H1 (cell line): Measurements from ENCODE around the gene ZNF620. TPM values are rescaled to one million over a fixed set of nuclear protein-coding genes. Genes with fewer than 3 reads are reported as not detected.

ENCODE experiments used
- CTCF ChIA-PET: fragments of 300-600 bp; sonication (Branson Sonifier 250); formaldehyde crosslinking; loops from one replicate; lab custom pipeline; 2021; ENCODE audit not compliant: partially characterized antibody; lab: Charles Lee
- POLR2A ChIA-PET: fragments of 300-600 bp; sonication (Branson Sonifier 250); formaldehyde crosslinking; loops from one replicate; lab custom pipeline; 2021; ENCODE audit warnings: inconsistent platforms; ENCODE audit not compliant: partially characterized antibody; lab: Charles Lee
- DNase-seq, 2 experiments: peaks; one replicate each; pipeline versions ENCODE4 v3.0.0 to v3.0.0-alpha.2; 2010 to 2022; ENCODE audit warnings: low spot score in 2 of 2, low read depth in 1 of 2, mixed read lengths in 1 of 2
- FAIRE-seq: peaks from 2 replicates; lab custom pipeline; 2011; peaks lifted over from hg19 to GRCh38; lab: Jason Lieb, UNC
- H2AFZ ChIP-seq: 2 replicates; pipeline ENCODE4 v1.8.1; 2012; ENCODE audit warnings: low read length, inconsistent platforms
- H2AK5ac ChIP-seq: 2 replicates; pipeline ENCODE4 v1.6.1; 2013; ENCODE audit warnings: low read depth, low read length
- H2BK120ac ChIP-seq: replicated peaks from 2 replicates; pipeline ENCODE3; 2013; ENCODE audit warnings: low read depth, low read length, inconsistent platforms
- H2BK12ac ChIP-seq: 2 replicates; pipeline ENCODE4 v1.6.1; 2013; ENCODE audit warnings: low read depth, low read length
- H2BK15ac ChIP-seq: 2 replicates; pipeline ENCODE4 v1.6.1; 2013; ENCODE audit warnings: low read length
- H2BK20ac ChIP-seq: 2 replicates; pipeline ENCODE4 v1.6.1; 2013; ENCODE audit warnings: low read length
- H2BK5ac ChIP-seq: 2 replicates; pipeline ENCODE4 v1.6.1; 2013; ENCODE audit warnings: low read depth, low read length
- H3K14ac ChIP-seq: 2 replicates; pipeline ENCODE4 v1.6.1; 2013; ENCODE audit warnings: inconsistent platforms; ENCODE audit not compliant: insufficient read length
- H3K18ac ChIP-seq: 2 replicates; pipeline ENCODE4 v1.6.1; 2013; ENCODE audit warnings: low read length; ENCODE audit errors: extremely low read depth
- H3K23ac ChIP-seq: 2 replicates; pipeline ENCODE4 v1.6.1; 2013; ENCODE audit warnings: inconsistent platforms; ENCODE audit not compliant: insufficient read length
- H3K23me2 ChIP-seq: 2 replicates; pipeline ENCODE4 v1.6.1; 2013; ENCODE audit warnings: low read depth, low read length
- H3K27ac ChIP-seq: 2 replicates; pipeline ENCODE4 v1.6.1; 2011; ENCODE audit warnings: low read depth, low read length, inconsistent platforms
- H3K27me3 ChIP-seq, 4 experiments: replicated peaks in 1 of 4; 1 replicate in 1 of 4; 2 replicates in 3 of 4; pipeline versions ENCODE4 v1.6.1 to v1.8.1; 2011 to 2013; ENCODE audit warnings: low read length in 3 of 4, mild to moderate bottlenecking in 3 of 4, inconsistent platforms in 2 of 4, mixed read lengths in 2 of 4, moderate library complexity in 1 of 4; ENCODE audit not compliant: control insufficient read depth in 3 of 4, insufficient read depth in 3 of 4; ENCODE audit errors: extremely low read depth in 1 of 4
- H3K36me3 ChIP-seq, 4 experiments: 2 replicates each; pipeline versions ENCODE4 v1.6.1 to v1.8.1; 2011 to 2013; ENCODE audit warnings: mild to moderate bottlenecking in 4 of 4, low read length in 3 of 4, moderate library complexity in 2 of 4, control low read depth in 1 of 4, inconsistent platforms in 1 of 4; ENCODE audit not compliant: insufficient read depth in 4 of 4, control insufficient read depth in 2 of 4
- H3K4ac ChIP-seq: replicated peaks from 2 replicates; pipeline ENCODE3; 2013; ENCODE audit warnings: low read length, low read depth, mixed read lengths, inconsistent platforms; ENCODE audit not compliant: insufficient read length
- H3K4me1 ChIP-seq, 4 experiments: replicated peaks in 1 of 4; 1 replicate in 1 of 4; 2 replicates in 3 of 4; pipeline versions ENCODE4 v1.6.1 to v1.8.1; 2011 to 2013; ENCODE audit warnings: low read length in 3 of 4, inconsistent platforms in 2 of 4, mixed read lengths in 1 of 4; ENCODE audit not compliant: insufficient read depth in 4 of 4, control insufficient read depth in 3 of 4
- H3K4me2 ChIP-seq, 2 experiments: 2 replicates each; pipeline versions ENCODE4 v1.6.1 to v1.8.1; 2011 to 2013; ENCODE audit warnings: low read depth in 2 of 2, low read length in 2 of 2, control low read depth in 1 of 2, inconsistent platforms in 1 of 2, mild to moderate bottlenecking in 1 of 2; ENCODE audit not compliant: insufficient read depth in 1 of 2
- H3K4me3 ChIP-seq, 4 experiments: fragments of 200-600, 300-600 bp in 1 of 4; sonication (generic), shearing (Covaris generic), sonication (Bioruptor Twin) in 1 of 4; 2 replicates each; pipeline versions ENCODE4 v1.5.1 to v1.8.1; 2011 to 2016; ENCODE audit warnings: low read length in 4 of 4, low read depth in 3 of 4, control low read depth in 2 of 4, inconsistent platforms in 2 of 4, mild to moderate bottlenecking in 2 of 4, mixed read lengths in 1 of 4, moderate library complexity in 1 of 4; ENCODE audit not compliant: insufficient read depth in 2 of 4; ENCODE audit errors: extremely low read depth in 1 of 4
- H3K56ac ChIP-seq: replicated peaks from 2 replicates; pipeline ENCODE3; 2013; ENCODE audit warnings: low read depth, mild to moderate bottlenecking, mixed read lengths, low read length, inconsistent platforms; ENCODE audit not compliant: insufficient read length
- H3K79me1 ChIP-seq: 2 replicates; pipeline ENCODE4 v1.6.1; 2013; ENCODE audit warnings: low read depth, low read length, control low read depth
- H3K79me2 ChIP-seq, 2 experiments: 2 replicates each; pipeline versions ENCODE4 v1.6.1 to v1.8.1; 2012 to 2013; ENCODE audit warnings: low read length in 2 of 2, mild to moderate bottlenecking in 2 of 2, inconsistent platforms in 1 of 2; ENCODE audit not compliant: insufficient read depth in 2 of 2, control insufficient read depth in 1 of 2
- H3K9ac ChIP-seq, 4 experiments: replicated peaks in 1 of 4; 1 replicate in 1 of 4; 2 replicates in 3 of 4; pipeline versions ENCODE4 v1.6.1 to v1.8.1; 2011 to 2013; ENCODE audit warnings: low read depth in 3 of 4, low read length in 3 of 4, control low read depth in 2 of 4, mild to moderate bottlenecking in 2 of 4, moderate library complexity in 2 of 4, inconsistent platforms in 1 of 4; ENCODE audit errors: extremely low read depth in 1 of 4
- H3K9me3 ChIP-seq, 2 experiments: 2 replicates each; pipeline versions ENCODE4 v1.6.1 to v1.8.1; 2012 to 2013; ENCODE audit warnings: mild to moderate bottlenecking in 2 of 2, moderate library complexity in 2 of 2, control low read depth in 1 of 2, inconsistent platforms in 1 of 2, low read depth in 1 of 2, low read length in 1 of 2, mixed read lengths in 1 of 2; ENCODE audit not compliant: insufficient read depth in 2 of 2
- H4K20me1 ChIP-seq, 2 experiments: replicated peaks in 1 of 2; 2 replicates each; pipeline versions ENCODE3 to v1.8.1; 2011 to 2013; ENCODE audit warnings: inconsistent platforms in 2 of 2, low read length in 2 of 2, mild to moderate bottlenecking in 1 of 2; ENCODE audit not compliant: insufficient read depth in 2 of 2, control insufficient read depth in 1 of 2
- H4K5ac ChIP-seq: 2 replicates; pipeline ENCODE4 v1.6.1; 2013; ENCODE audit warnings: low read length, low read depth, mixed read lengths, inconsistent platforms; ENCODE audit not compliant: insufficient read length
- H4K8ac ChIP-seq: 2 replicates; pipeline ENCODE4 v1.8.0; 2013; ENCODE audit warnings: mild to moderate bottlenecking, moderate library complexity, low read length, inconsistent platforms; ENCODE audit not compliant: insufficient read depth; ENCODE audit errors: extremely low read depth
- H4K91ac ChIP-seq: replicated peaks from 2 replicates; pipeline ENCODE3; 2013; ENCODE audit warnings: low read length, mixed read lengths, inconsistent platforms; ENCODE audit not compliant: insufficient read length
- BCL11A ChIP-seq, 2 experiments: IDR thresholded peaks; one replicate each; pipeline ENCODE4 v1.6.1; 2011; ENCODE audit warnings: low read depth in 2 of 2, low read length in 2 of 2, mild to moderate bottlenecking in 2 of 2
- CBX8 ChIP-seq: fragments of 300-800, 300-1000 bp; sonication (generic); IDR thresholded peaks from 2 replicates; pipeline ENCODE4 v1.7.1; 2016; ENCODE audit warnings: low read depth, low read length, borderline replicate concordance
- EGR1 ChIP-seq: IDR thresholded peaks from 2 replicates; pipeline ENCODE4 v1.6.1; 2011; ENCODE audit warnings: low read depth, low read length, borderline replicate concordance
- EZH2 ChIP-seq: fragments of 200-600 bp; sonication (generic); IDR thresholded peaks from 2 replicates; pipeline ENCODE4 v1.7.1; 2012; ENCODE audit warnings: low read depth, mild to moderate bottlenecking, moderate library complexity, low read length, inconsistent platforms; ENCODE audit not compliant: severe bottlenecking
- JUND ChIP-seq: IDR thresholded peaks from 2 replicates; pipeline ENCODE4 v1.6.1; 2011; ENCODE audit warnings: mild to moderate bottlenecking, improper control_type of control experiment, low read length
- KDM1A ChIP-seq: fragments of 200-600, 300-600 bp; sonication (generic); IDR thresholded peaks from 2 replicates; pipeline ENCODE4 v1.7.1; 2016; ENCODE audit warnings: mild to moderate bottlenecking, low read length, borderline replicate concordance
- KDM4A ChIP-seq: IDR thresholded peaks from one replicate; pipeline ENCODE4 v1.7.1; 2012; ENCODE audit warnings: low read depth, mild to moderate bottlenecking, moderate library complexity, low read length, inconsistent platforms; ENCODE audit not compliant: severe bottlenecking
- POLR2AphosphoS5 ChIP-seq: IDR thresholded peaks from 2 replicates; pipeline ENCODE4 v1.6.1; 2011; ENCODE audit warnings: low read depth, low read length
- SP1 ChIP-seq: IDR thresholded peaks from 2 replicates; pipeline ENCODE4 v1.6.1; 2011; ENCODE audit warnings: low read depth, low read length
- ZNF274 ChIP-seq: IDR thresholded peaks from 2 replicates; pipeline ENCODE4 v1.7.0; 2012; ENCODE audit warnings: low read length, borderline replicate concordance; ENCODE audit errors: extremely low read depth
- WGBS, 2 experiments: shearing (Covaris generic) in 1 of 2; methylation state at CpG; one replicate each; pipeline versions ENCODE4 v1.1.6 to v1.1.7; 2013 to 2015; ENCODE audit warnings: low lambda C conversion rate in 2 of 2, mixed read lengths in 2 of 2, inconsistent platforms in 1 of 2, low coverage in 1 of 2, missing lambda C conversion rate in 1 of 2; ENCODE audit not compliant: insufficient replicate concordance in 2 of 2, insufficient coverage in 1 of 2, insufficient read length in 1 of 2; ENCODE audit errors: extremely low coverage in 1 of 2, missing lambda C conversion rate in 1 of 2; 5-methylcytosine and 5-hydroxymethylcytosine counted together
- polyA plus RNA-seq, 7 experiments: library from polyadenylated mRNA; depleted of rRNA in 3 of 7; stranded (reverse) in 5 of 7; unstranded in 2 of 7; fragments of >200 nt in 5 of 7; fragments of 200-250 nt in 2 of 7; gene quantifications; 1 replicate in 5 of 7; 2 replicates in 1 of 7; 4 replicates in 1 of 7; pipeline versions ENCODE4 v1.2.1 to v1.2.3, GENCODE V29; 2011 to 2013; ENCODE audit warnings: missing spikeins in 2 of 7, mixed read lengths in 2 of 7
- total RNA-seq: library from RNA; stranded (reverse); fragmentation: NEBNext Ultra II Directional; extraction: Animal tissue kit (Norgen Biotek cat#: 25700); gene quantifications from 2 replicates; pipeline ENCODE4 v1.2.1, GENCODE V29; 2021
- TF ChIP-seq, protein P1 (sequence below), 3 experiments: IDR thresholded peaks; 1 replicate in 2 of 3; 2 replicates in 1 of 3; pipeline versions ENCODE4 v1.5.1 to v1.6.1; 2011; ENCODE audit warnings: low read length in 3 of 3, mild to moderate bottlenecking in 3 of 3, inconsistent platforms in 2 of 3, low read depth in 1 of 3, moderate library complexity in 1 of 3; ENCODE audit not compliant: insufficient read depth in 1 of 3; ENCODE audit errors: control extremely low read depth in 1 of 3

The ZNF620 gene
- total and polyA plus RNA-seq, 2 of the 8 experiments (the other 6 are each of a cell fraction or from before 2014, with no cell fraction given) = 5.1 to 20.2 TPM

DNA sequence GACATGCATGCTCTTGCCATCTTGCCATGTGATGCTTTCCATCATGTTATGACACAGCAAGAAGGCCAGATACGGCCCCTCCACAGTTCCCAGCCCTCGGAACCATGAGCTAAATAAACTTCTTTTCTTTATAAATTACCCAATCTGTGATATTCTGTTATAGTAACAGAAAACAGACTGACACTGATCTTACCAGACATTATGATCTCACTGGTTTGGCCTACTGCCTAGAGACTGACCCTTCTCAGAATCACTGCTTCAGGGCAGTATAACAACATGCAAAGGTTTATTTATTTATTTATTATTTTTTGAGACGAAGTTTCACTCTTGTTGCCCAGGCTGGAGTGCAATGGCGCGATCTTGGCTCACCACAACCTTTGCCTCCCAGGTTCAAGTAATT lies 14.9 kb upstream of the ZNF620 start:
- H3K9me3 ChIP-seq = peaks cover 15 to 17% of the 10 kb centered on the region in 2 experiments
- H4K91ac ChIP-seq = no peak overlapping the region
- FAIRE-seq = no peak
- H3K27ac ChIP-seq = no peak overlapping the region
- DNase-seq = no peak
- H2BK20ac ChIP-seq = no peak overlapping the region
- H2BK12ac ChIP-seq = no peak overlapping the region
- H3K4ac ChIP-seq = no peak overlapping the region
- WGBS, 2 experiments = 97% methylated on average over 5 of the region's 5 CpGs; no CpG with 5 or more reads in 1 of the 2 experiments
- no peak overlapping the region for H2BK15ac ChIP-seq
- POLR2A ChIA-PET = no interaction called here
- CTCF ChIA-PET = interaction anchor here (0.6 kb wide), 1 partner anchor 309 kb away, joined by 3 read pairs; no protein-coding TSS in a partner anchor
- no peaks in the 10 kb centered on the region for H3K79me2 ChIP-seq
- no peak overlapping the region for H4K5ac ChIP-seq
- H3K4me1 ChIP-seq = no peaks in the 10 kb centered on the region
- H3K18ac ChIP-seq = no peak overlapping the region
- H2AFZ ChIP-seq = no peak overlapping the region
- no peaks in the 10 kb centered on the region for H3K79me1 ChIP-seq
- peaks cover 0 to 2% (median 0%) of the 10 kb centered on the region in 4 experiments; a peak in 1 of 7 replicates for H3K27me3 ChIP-seq
- no peak overlapping the region for H2AK5ac ChIP-seq
- no peak overlapping the region for H2BK120ac ChIP-seq
- peaks cover 3 to 17% (median 10%) of the 10 kb centered on the region in 4 experiments; a peak in 6 of 8 replicates for H3K36me3 ChIP-seq
- H4K20me1 ChIP-seq = no peaks in the 10 kb centered on the region
- no peak overlapping the region for H3K23ac ChIP-seq
- no peak overlapping the region for H3K4me3 ChIP-seq
- H4K8ac ChIP-seq = no peak overlapping the region
- no peak overlapping the region for H3K9ac ChIP-seq
- H2BK5ac ChIP-seq = no peak overlapping the region
- H3K4me2 ChIP-seq = no peak overlapping the region
- H3K56ac ChIP-seq = no peak overlapping the region
- H3K23me2 ChIP-seq = no peaks in the 10 kb centered on the region; the same call in 1 of the 2 replicates
- H3K14ac ChIP-seq = no peak overlapping the region
- TF ChIP-seq KDM4A (no peak), SP1 (no peak), BCL11A (IDR thresholded peaks at IDR 0.05; ENCODE audit: low read depth in 2 of 2, low read length in 2 of 2) (no peak), EGR1 (no peak), JUND (no peak), EZH2 (no peak), KDM1A (no peak), CBX8 (no peak), ZNF274 (no peak), POLR2AphosphoS5 (no peak)
- TF ChIP-seq, protein P1, sequence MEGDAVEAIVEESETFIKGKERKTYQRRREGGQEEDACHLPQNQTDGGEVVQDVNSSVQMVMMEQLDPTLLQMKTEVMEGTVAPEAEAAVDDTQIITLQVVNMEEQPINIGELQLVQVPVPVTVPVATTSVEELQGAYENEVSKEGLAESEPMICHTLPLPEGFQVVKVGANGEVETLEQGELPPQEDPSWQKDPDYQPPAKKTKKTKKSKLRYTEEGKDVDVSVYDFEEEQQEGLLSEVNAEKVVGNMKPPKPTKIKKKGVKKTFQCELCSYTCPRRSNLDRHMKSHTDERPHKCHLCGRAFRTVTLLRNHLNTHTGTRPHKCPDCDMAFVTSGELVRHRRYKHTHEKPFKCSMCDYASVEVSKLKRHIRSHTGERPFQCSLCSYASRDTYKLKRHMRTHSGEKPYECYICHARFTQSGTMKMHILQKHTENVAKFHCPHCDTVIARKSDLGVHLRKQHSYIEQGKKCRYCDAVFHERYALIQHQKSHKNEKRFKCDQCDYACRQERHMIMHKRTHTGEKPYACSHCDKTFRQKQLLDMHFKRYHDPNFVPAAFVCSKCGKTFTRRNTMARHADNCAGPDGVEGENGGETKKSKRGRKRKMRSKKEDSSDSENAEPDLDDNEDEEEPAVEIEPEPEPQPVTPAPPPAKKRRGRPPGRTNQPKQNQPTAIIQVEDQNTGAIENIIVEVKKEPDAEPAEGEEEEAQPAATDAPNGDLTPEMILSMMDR (IDR thresholded peaks at IDR 0.05; ENCODE audit: control extremely low read depth in 1 of 3, insufficient read depth in 1 of 3, low read depth in 1 of 3, low read length in 3 of 3) = no peak
